Stimulated activated CD8-positive, alpha-beta memory T cell treated with anti-CD3 and anti-CD28 coated beads, Interleukin-2, amount 100 ng/mL, for 48 hours (primary cell): ENCODE data around the gene DIAPH1.
A peak's percentile ranks its signal among the peaks of the same experiment; 100 is the strongest.
"Not testable (repeated sequence)": the region's sequence is repeated elsewhere in the genome, so short reads cannot be mapped to it uniquely, and the experiment has no call there.

Experiments
- DNase-seq, 2 donors: peaks; one replicate each; pipeline ENCODE4 v3.0.0-alpha.2; 2020; ENCODE audit warnings: low read depth in 2 of 2

Gene DIAPH1

GRCh38 chr5:141609921-141610320 lies 8.9 kb downstream of the DIAPH1 start:
- DNase-seq, result not testable (repeated sequence)

GRCh38 chr5:141609044-141609443 lies 9.8 kb downstream of the DIAPH1 start:
- no peak for DNase-seq

GRCh38 chr5:141608557-141608956 lies 10.2 kb downstream of the DIAPH1 start:
- no peak for DNase-seq

GRCh38 chr5:141608046-141608445 lies 10.8 kb downstream of the DIAPH1 start:
- no peak for DNase-seq

GRCh38 chr5:141605523-141606277 lies 13.1 kb downstream of the DIAPH1 start:
- DNase-seq, result peak; percentile 23 to 31

GRCh38 chr5:141603923-141604717 lies 14.7 kb downstream of the DIAPH1 start:
- DNase-seq, result no peak

GRCh38 chr5:141602606-141603005 lies 16.2 kb downstream of the DIAPH1 start:
- DNase-seq, result no peak

GRCh38 chr5:141598391-141599345 lies 20.1 kb downstream of the DIAPH1 start:
- DNase-seq, result no peak

GRCh38 chr5:141597814-141598213 lies 21.0 kb downstream of the DIAPH1 start:
- DNase-seq, result no peak

GRCh38 chr5:141597394-141597793 lies 21.4 kb downstream of the DIAPH1 start:
- no peak for DNase-seq

- no peak for DNase-seq
Observed at GRCh38 chr5:141596867-141597266, 21.9 kb downstream of the DIAPH1 start.

- DNase-seq, result no peak
Observed at GRCh38 chr5:141590127-141590526, 28.7 kb downstream of the DIAPH1 start.

- no peak for DNase-seq
Observed at GRCh38 chr5:141586246-141586645, 32.6 kb downstream of the DIAPH1 start.

- no peak for DNase-seq
Observed at GRCh38 chr5:141585594-141585993, 33.2 kb downstream of the DIAPH1 start.

- DNase-seq, result no peak
Observed at GRCh38 chr5:141574122-141574510, 44.7 kb downstream of the DIAPH1 start.

- DNase-seq, result no peak
Observed at GRCh38 chr5:141573489-141574121, 45.2 kb downstream of the DIAPH1 start.

GRCh38 chr5:141570655-141571054 lies 48.1 kb downstream of the DIAPH1 start:
- DNase-seq, result no peak

- no peak for DNase-seq
Observed at GRCh38 chr5:141567513-141568117, 51.2 kb downstream of the DIAPH1 start.

GRCh38 chr5:141565826-141566570 lies 52.8 kb downstream of the DIAPH1 start:
- DNase-seq, result no peak

GRCh38 chr5:141564216-141564692 lies 54.5 kb downstream of the DIAPH1 start:
- DNase-seq, result peak; percentile 11 to 22
